ENCODE measurements around the gene INCENP. TPM values are rescaled to one million over a fixed set of nuclear protein-coding genes. Genes with fewer than 3 reads are reported as not detected.

The INCENP gene
- total and polyA plus RNA-seq, 10 of the 15 experiments (the other 5 are each of a cell fraction or from before 2014, with no cell fraction given) = 1.4 to 96.8 (median 29.0) TPM

DNA sequence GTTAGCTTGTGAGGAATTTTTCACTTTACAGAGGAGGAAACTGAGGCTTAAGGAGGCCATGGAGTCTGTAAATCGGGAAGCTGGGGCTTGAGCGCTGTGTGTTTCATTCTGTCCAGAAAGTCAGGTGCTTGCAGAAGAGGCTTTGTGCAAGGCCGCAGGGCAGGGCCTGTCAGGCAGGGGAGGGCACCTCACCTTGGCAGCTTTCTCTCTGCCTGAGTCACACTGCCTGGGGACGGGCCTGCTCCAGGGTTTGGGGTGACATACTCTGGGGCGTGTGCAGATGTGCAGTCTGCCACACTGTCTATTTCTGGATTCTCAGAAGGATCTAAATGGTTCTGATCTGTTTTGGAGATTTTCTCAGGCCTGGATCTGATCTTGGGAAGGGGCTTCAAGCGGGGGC is 8.4 kb downstream of the INCENP start:
- Histone ChIP-seq H3K79me2 (ENCODE audit: control insufficient read depth, insufficient read depth, low read length) (peaks cover 58% of the 10 kb centered on the region), H3K36me3 (ENCODE audit: control insufficient read depth in 2 of 2, insufficient read depth in 2 of 2, low read length in 1 of 2) (peaks cover 26 to 45% of the 10 kb centered on the region in 2 experiments), H2AFZ (ENCODE audit: control insufficient read depth, low read depth, low read length) (no peak overlapping the region), H3K4me1 (ENCODE audit: control insufficient read depth, insufficient read depth, low read length) (no peaks in the 10 kb centered on the region; the same call in 1 of the 2 replicates), H3K27me3 (replicated peaks in 1 of 2; ENCODE audit: control insufficient read depth in 2 of 2, insufficient read depth in 2 of 2, low read length in 1 of 2) (no peaks in the 10 kb centered on the region), H4K20me1 (ENCODE audit: control insufficient read depth, insufficient read depth) (no peaks in the 10 kb centered on the region), H3K4me3 (no peak overlapping the region), H3K4me2 (ENCODE audit: control insufficient read depth, insufficient read depth) (no peak overlapping the region), H3K27ac (ENCODE audit: control insufficient read depth, insufficient read depth) (no peak overlapping the region), H3K9me3 (replicated peaks; ENCODE audit: control insufficient read depth, insufficient read depth, low read length) (no peaks in the 10 kb centered on the region), H3K9ac (ENCODE audit: control insufficient read depth, insufficient read depth, low read length) (no peak overlapping the region)
- CTCF ChIA-PET = no interaction called here
- 86% methylated on average over 6 of the region's 6 CpGs for WGBS (ENCODE audit: insufficient coverage, insufficient replicate concordance, low lambda C conversion rate, missing lambda C conversion rate)
- intact Hi-C loops (cut with micrococcal nuclease; ENCODE audit: unreplicated experiment) (no loop called here), in situ Hi-C loops (cut with MboI) (no loop called here)
- BruUV-seq (replicated peaks) = no TSS peak
- RAD21 ChIA-PET (ENCODE audit: unreplicated experiment) = no interaction called here
- SMC1A ChIA-PET (ENCODE audit: uncharacterized antibody, unreplicated experiment) = no interaction called here
- FAIRE-seq = no peak
- ATAC-seq = no peak
- POLR2A ChIA-PET = interaction anchor here (0.7 kb wide), 1 partner anchor 167 kb away, joined by 4 read pairs; no protein-coding TSS in a partner anchor
- DNase-seq (ENCODE audit: low read depth, low spot score) = no peak
- TF ChIP-seq, protein P1, sequence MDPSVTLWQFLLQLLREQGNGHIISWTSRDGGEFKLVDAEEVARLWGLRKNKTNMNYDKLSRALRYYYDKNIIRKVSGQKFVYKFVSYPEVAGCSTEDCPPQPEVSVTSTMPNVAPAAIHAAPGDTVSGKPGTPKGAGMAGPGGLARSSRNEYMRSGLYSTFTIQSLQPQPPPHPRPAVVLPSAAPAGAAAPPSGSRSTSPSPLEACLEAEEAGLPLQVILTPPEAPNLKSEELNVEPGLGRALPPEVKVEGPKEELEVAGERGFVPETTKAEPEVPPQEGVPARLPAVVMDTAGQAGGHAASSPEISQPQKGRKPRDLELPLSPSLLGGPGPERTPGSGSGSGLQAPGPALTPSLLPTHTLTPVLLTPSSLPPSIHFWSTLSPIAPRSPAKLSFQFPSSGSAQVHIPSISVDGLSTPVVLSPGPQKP (IDR thresholded peaks at IDR 0.05; ENCODE audit: low read depth, low read length) = no peak
- no peak for TF ChIP-seq CEBPZ (IDR thresholded peaks at IDR 0.05; ENCODE audit: low read depth, low read length)
- TF ChIP-seq STAT3 (IDR thresholded peaks at IDR 0.05; ENCODE audit: low read depth, low read length) = no peak
- no peak for TF ChIP-seq KLF5 (IDR thresholded peaks at IDR 0.05; ENCODE audit: partially characterized antibody)
- TF ChIP-seq BHLHE40 (IDR thresholded peaks at IDR 0.05; ENCODE audit: borderline replicate concordance in 1 of 2, low read depth in 2 of 2, low read length in 1 of 2) = no peak
- no peak for TF ChIP-seq ESRRA (IDR thresholded peaks at IDR 0.05; ENCODE audit: low read length)
- TF ChIP-seq, protein P2, sequence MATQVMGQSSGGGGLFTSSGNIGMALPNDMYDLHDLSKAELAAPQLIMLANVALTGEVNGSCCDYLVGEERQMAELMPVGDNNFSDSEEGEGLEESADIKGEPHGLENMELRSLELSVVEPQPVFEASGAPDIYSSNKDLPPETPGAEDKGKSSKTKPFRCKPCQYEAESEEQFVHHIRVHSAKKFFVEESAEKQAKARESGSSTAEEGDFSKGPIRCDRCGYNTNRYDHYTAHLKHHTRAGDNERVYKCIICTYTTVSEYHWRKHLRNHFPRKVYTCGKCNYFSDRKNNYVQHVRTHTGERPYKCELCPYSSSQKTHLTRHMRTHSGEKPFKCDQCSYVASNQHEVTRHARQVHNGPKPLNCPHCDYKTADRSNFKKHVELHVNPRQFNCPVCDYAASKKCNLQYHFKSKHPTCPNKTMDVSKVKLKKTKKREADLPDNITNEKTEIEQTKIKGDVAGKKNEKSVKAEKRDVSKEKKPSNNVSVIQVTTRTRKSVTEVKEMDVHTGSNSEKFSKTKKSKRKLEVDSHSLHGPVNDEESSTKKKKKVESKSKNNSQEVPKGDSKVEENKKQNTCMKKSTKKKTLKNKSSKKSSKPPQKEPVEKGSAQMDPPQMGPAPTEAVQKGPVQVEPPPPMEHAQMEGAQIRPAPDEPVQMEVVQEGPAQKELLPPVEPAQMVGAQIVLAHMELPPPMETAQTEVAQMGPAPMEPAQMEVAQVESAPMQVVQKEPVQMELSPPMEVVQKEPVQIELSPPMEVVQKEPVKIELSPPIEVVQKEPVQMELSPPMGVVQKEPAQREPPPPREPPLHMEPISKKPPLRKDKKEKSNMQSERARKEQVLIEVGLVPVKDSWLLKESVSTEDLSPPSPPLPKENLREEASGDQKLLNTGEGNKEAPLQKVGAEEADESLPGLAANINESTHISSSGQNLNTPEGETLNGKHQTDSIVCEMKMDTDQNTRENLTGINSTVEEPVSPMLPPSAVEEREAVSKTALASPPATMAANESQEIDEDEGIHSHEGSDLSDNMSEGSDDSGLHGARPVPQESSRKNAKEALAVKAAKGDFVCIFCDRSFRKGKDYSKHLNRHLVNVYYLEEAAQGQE (IDR thresholded peaks at IDR 0.05; ENCODE audit: low read depth, low read length) = no peak
- TF ChIP-seq MXI1 (IDR thresholded peaks at IDR 0.05; ENCODE audit: low read depth, low read length) = no peak
- TF ChIP-seq PML (IDR thresholded peaks at IDR 0.05; ENCODE audit: low read length) = no peak
- TF ChIP-seq, protein P3, sequence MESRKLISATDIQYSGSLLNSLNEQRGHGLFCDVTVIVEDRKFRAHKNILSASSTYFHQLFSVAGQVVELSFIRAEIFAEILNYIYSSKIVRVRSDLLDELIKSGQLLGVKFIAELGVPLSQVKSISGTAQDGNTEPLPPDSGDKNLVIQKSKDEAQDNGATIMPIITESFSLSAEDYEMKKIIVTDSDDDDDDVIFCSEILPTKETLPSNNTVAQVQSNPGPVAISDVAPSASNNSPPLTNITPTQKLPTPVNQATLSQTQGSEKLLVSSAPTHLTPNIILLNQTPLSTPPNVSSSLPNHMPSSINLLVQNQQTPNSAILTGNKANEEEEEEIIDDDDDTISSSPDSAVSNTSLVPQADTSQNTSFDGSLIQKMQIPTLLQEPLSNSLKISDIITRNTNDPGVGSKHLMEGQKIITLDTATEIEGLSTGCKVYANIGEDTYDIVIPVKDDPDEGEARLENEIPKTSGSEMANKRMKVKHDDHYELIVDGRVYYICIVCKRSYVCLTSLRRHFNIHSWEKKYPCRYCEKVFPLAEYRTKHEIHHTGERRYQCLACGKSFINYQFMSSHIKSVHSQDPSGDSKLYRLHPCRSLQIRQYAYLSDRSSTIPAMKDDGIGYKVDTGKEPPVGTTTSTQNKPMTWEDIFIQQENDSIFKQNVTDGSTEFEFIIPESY (IDR thresholded peaks at IDR 0.05) = no peak
- TF ChIP-seq STAT1 (conservative IDR thresholded peaks at IDR 0.05) = no peak
- TF ChIP-seq NFYA (IDR thresholded peaks at IDR 0.05; ENCODE audit: borderline replicate concordance, low read depth, low read length) = no peak
